ENCODE data around the gene ADTRP.

DNA sequence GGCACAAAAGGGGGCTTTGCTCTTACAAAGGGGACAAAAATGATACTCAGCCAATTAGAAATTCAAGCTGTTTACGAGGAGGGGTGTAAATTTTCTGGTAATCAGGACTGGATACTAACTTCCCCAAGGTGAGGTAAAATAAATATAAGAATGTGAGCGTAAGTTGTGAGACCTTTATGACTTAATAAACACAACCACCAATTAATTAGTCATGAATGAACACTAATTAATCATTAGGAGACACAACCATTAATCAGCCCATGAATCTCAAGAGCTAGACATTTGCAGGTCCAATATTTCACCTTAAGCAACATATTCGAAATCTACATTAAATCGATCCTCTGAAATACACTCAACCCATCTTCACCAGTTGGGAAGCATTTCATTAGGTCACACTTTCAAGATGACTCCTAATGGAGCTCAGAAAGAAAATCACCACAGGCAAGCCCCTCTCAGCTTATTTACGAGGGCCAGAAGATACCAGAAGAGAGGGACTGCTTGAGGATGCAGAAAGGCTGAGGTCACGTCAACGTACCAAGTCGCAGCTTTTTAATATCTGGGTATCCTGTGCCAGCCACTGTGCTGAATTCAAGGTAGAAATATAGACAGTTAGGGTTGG, 2.7 kb downstream of the ADTRP start:
- TF ChIP-seq CTCF (IDR thresholded peaks at IDR 0.05) (no peak), POLR2AphosphoS5 (IDR thresholded peaks at IDR 0.05) (no peak)
